Fibroblast of villous mesenchyme (primary cell): ENCODE data around the gene PPP1R7. TPM values are rescaled to one million over a fixed set of nuclear protein-coding genes. Genes with fewer than 3 reads are reported as not detected.

Experiments used
- DNase-seq: peaks from one replicate; pipeline ENCODE4 v3.0.0-alpha.2; 2010; ENCODE audit warnings: low read depth
- H3K4me3 ChIP-seq: 2 replicates; pipeline ENCODE4 v1.5.1; 2011; ENCODE audit warnings: low read depth, mild to moderate bottlenecking, low read length
- total RNA-seq: library from RNA; depleted of rRNA; stranded (reverse); fragments of >200 nt; gene quantifications from 2 replicates; pipeline ENCODE4 v1.2.3, GENCODE V29; 2012
- TF ChIP-seq, protein P1 (sequence below): IDR thresholded peaks from 2 replicates; pipeline ENCODE4 v1.5.1; 2012; ENCODE audit warnings: low read depth, mild to moderate bottlenecking, low read length; ENCODE audit not compliant: insufficient read depth

The PPP1R7 gene
- total RNA-seq, 1 donor = 78.2 TPM

DNA sequence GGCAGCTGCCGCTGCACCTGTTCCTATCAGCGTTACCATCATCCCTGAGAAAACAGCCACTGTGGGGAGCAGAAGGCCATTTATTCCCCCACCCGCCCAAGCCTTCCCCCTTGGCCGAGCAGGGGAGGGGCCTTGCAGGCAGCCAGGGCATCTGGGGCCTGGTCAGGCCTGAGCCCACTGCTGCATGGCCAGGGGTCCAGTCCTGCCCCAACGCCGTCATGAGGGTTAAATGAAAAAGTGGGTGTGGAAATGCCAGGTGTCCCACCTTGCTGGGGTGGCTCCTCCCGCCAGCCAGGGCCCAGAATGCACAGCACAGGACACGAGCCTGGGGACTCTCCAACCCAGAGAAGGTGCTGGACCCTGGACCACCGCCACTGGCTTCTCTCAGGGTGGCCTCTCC is 52.4 kb downstream of the PPP1R7 start:
- H3K4me3 ChIP-seq = no peak overlapping the region
- TF ChIP-seq, protein P1, sequence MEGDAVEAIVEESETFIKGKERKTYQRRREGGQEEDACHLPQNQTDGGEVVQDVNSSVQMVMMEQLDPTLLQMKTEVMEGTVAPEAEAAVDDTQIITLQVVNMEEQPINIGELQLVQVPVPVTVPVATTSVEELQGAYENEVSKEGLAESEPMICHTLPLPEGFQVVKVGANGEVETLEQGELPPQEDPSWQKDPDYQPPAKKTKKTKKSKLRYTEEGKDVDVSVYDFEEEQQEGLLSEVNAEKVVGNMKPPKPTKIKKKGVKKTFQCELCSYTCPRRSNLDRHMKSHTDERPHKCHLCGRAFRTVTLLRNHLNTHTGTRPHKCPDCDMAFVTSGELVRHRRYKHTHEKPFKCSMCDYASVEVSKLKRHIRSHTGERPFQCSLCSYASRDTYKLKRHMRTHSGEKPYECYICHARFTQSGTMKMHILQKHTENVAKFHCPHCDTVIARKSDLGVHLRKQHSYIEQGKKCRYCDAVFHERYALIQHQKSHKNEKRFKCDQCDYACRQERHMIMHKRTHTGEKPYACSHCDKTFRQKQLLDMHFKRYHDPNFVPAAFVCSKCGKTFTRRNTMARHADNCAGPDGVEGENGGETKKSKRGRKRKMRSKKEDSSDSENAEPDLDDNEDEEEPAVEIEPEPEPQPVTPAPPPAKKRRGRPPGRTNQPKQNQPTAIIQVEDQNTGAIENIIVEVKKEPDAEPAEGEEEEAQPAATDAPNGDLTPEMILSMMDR = no peak
- DNase-seq = no peak

GRCh38 chr2:241203218-241204009 is 53.1 kb downstream of the PPP1R7 start:
- no peak for DNase-seq
- TF ChIP-seq, protein P1 = no peak
- H3K4me3 ChIP-seq = no peak overlapping the region

DNA sequence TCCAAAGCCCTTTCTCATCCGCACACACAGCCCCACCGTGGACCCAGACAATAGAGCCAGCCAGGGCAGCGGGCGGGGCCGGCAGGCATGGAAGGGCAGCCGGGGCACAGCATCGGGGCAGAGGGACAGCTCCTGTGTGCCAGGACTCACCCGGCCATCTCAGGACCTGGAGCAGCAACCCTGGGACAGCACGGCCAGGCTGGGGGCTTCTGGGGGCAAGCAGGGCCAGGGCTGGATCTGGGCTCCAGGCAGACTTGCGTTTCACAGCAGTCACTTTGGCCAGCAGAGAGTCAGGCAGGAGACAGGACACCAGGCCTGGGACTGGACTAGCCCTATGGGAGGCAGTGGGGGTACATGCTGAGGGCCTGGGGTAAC is 53.7 kb downstream of the PPP1R7 start:
- TF ChIP-seq, protein P1 = no peak
- no peak overlapping the region for H3K4me3 ChIP-seq
- DNase-seq = no peak

- DNase-seq = no peak
- H3K4me3 ChIP-seq = no peak overlapping the region
- TF ChIP-seq, protein P1 = no peak
Observed at GRCh38 chr2:241204490-241204889, 54.2 kb downstream of the PPP1R7 start.

- TF ChIP-seq, protein P1 = no peak
- H3K4me3 ChIP-seq = no peak overlapping the region
- no peak for DNase-seq
Observed at GRCh38 chr2:241205086-241205485, 54.8 kb downstream of the PPP1R7 start.

DNA sequence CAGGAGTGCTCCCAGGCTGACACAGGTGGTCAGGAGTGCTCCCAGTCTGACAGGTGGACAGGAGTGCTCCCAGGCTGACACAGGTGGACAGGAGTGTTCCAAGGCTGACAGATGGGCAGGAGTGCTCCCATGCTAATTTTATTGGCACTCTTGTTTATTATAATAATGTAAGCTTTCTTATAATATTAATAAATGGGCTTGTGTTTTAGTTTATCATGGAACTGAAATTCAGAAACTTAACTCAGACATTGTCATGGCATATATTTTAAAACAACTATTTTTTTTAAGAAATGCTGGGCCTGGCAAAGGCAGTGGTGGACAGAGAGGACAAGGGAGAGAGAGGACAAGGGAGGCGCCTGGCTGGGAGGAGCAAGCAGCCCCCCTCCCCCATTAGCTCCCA is 56.9 kb downstream of the PPP1R7 start:
- H3K4me3 ChIP-seq = no peak overlapping the region
- TF ChIP-seq, protein P1 = no peak
- no peak for DNase-seq

DNA sequence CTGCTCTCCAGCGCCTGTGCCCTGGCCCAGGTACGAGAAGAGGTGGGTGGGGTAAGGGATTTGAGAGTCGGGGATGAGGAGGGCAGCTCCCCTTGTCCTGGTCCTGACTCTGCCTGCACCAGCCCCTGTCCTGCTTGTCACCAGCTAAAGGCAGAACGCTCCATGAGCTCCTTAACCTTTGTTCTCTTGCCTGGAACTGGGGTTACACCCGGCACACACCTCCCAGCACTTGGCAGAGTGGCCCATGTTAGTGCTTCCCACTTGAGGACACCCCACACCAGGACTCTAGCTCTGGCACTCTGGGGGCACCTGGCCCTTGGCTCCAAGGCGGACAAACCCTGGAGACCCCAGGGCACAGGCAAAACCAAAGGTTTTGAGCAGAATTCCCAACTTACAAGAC is 57.4 kb downstream of the PPP1R7 start:
- TF ChIP-seq, protein P1 = no peak
- DNase-seq = no peak
- no peak overlapping the region for H3K4me3 ChIP-seq
